ENCODE data around the gene CDH4. TPM values are rescaled to one million over a fixed set of nuclear protein-coding genes. Genes with fewer than 3 reads are reported as not detected.

CDH4 gene
- total and polyA plus RNA-seq, 2 of the 8 experiments (the other 6 are each of a cell fraction or from before 2014, with no cell fraction given): 4.3 to 7.9 TPM

- TF ChIP-seq RXRA (IDR thresholded peaks at IDR 0.05; ENCODE audit: insufficient read depth, low read depth, low read length) (no peak), SP1 (IDR thresholded peaks at IDR 0.05; ENCODE audit: low read depth, low read length) (no peak)
- CTCF ChIA-PET (ENCODE audit: partially characterized antibody): interaction anchor here (0.7 to 2.7 kb wide), 13 partner anchors 7 to 401 kb away, joined by 3 to 14 read pairs (median 3); no protein-coding TSS in a partner anchor
- no peak overlapping the region for H3K23ac ChIP-seq (ENCODE audit: insufficient read length)
- no peaks in the 10 kb centered on the region for H3K79me2 ChIP-seq (ENCODE audit: control insufficient read depth in 1 of 2, insufficient read depth in 2 of 2, low read length in 2 of 2)
- H2AFZ ChIP-seq (ENCODE audit: low read length): no peak overlapping the region
- no peak overlapping the region for H2BK120ac ChIP-seq (replicated peaks; ENCODE audit: low read depth, low read length)
- no peak overlapping the region for H4K91ac ChIP-seq (replicated peaks; ENCODE audit: insufficient read length, low read length)
- no peak overlapping the region; the same call in 1 of the 2 replicates for H4K8ac ChIP-seq (ENCODE audit: extremely low read depth, insufficient read depth, low read length)
- H3K56ac ChIP-seq (replicated peaks; ENCODE audit: insufficient read length, low read depth, low read length): no peak overlapping the region
- H4K5ac ChIP-seq (ENCODE audit: insufficient read length, low read depth, low read length): no peak overlapping the region
- no peaks in the 10 kb centered on the region for H3K23me2 ChIP-seq (ENCODE audit: low read depth, low read length)
- H2BK15ac ChIP-seq (ENCODE audit: low read length): no peak overlapping the region
- no peaks in the 10 kb centered on the region for H3K79me1 ChIP-seq (ENCODE audit: low read depth, low read length)
- 90% methylated on average over 27 of the region's 30 CpGs; no CpG with 5 or more reads in 1 of the 2 experiments for WGBS, 2 experiments (ENCODE audit: extremely low coverage in 1 of 2, insufficient coverage in 1 of 2, insufficient read length in 1 of 2, insufficient replicate concordance in 2 of 2, low coverage in 1 of 2, low lambda C conversion rate in 2 of 2, missing lambda C conversion rate in 1 of 2)
- FAIRE-seq: no peak
- H3K27ac ChIP-seq (ENCODE audit: low read depth, low read length): no peak overlapping the region
- H3K4me1 ChIP-seq (replicated peaks in 1 of 4; ENCODE audit: control insufficient read depth in 3 of 4, insufficient read depth in 4 of 4, low read length in 3 of 4): peaks cover 0 to 5% (median 0%) of the 10 kb centered on the region in 4 experiments; a peak in 2 of 7 replicates
- H2BK12ac ChIP-seq (ENCODE audit: low read depth, low read length): no peak overlapping the region
- H2BK5ac ChIP-seq (ENCODE audit: low read depth, low read length): no peak overlapping the region
- no peak overlapping the region for H3K14ac ChIP-seq (ENCODE audit: insufficient read length)
- no peak overlapping the region for H3K4me3 ChIP-seq (ENCODE audit: extremely low read depth in 1 of 4, insufficient read depth in 2 of 4, low read depth in 3 of 4, low read length in 4 of 4)
- H3K9ac ChIP-seq (replicated peaks in 1 of 4; ENCODE audit: extremely low read depth in 1 of 4, low read depth in 3 of 4, low read length in 3 of 4): no peak overlapping the region
- H3K27me3 ChIP-seq (replicated peaks in 1 of 4; ENCODE audit: control insufficient read depth in 3 of 4, extremely low read depth in 1 of 4, insufficient read depth in 3 of 4, low read length in 3 of 4): peaks cover 0 to 3% (median under 1%) of the 10 kb centered on the region in 4 experiments; a peak in 3 of 7 replicates
- no peak overlapping the region for H3K18ac ChIP-seq (ENCODE audit: extremely low read depth, low read length)
- H4K20me1 ChIP-seq (replicated peaks in 1 of 2; ENCODE audit: control insufficient read depth in 1 of 2, insufficient read depth in 2 of 2, low read length in 2 of 2): peaks cover 5 to 7% of the 10 kb centered on the region in 2 experiments
- H3K4me2 ChIP-seq (ENCODE audit: insufficient read depth in 1 of 2, low read depth in 2 of 2, low read length in 2 of 2): no peak overlapping the region
- no peaks in the 10 kb centered on the region for H3K36me3 ChIP-seq (ENCODE audit: control insufficient read depth in 2 of 4, insufficient read depth in 4 of 4, low read length in 3 of 4)
- H2BK20ac ChIP-seq (ENCODE audit: low read length): no peak overlapping the region
- H3K9me3 ChIP-seq (ENCODE audit: insufficient read depth in 2 of 2, low read depth in 1 of 2, low read length in 1 of 2): no peaks in the 10 kb centered on the region
- no peak overlapping the region for H2AK5ac ChIP-seq (ENCODE audit: low read depth, low read length)
- no peak overlapping the region for H3K4ac ChIP-seq (replicated peaks; ENCODE audit: insufficient read length, low read depth, low read length)
- POLR2A ChIA-PET (ENCODE audit: partially characterized antibody): no interaction called here
- no peak for DNase-seq (ENCODE audit: low read depth in 1 of 2, low spot score in 2 of 2)
These were observed 411.7 kb downstream of the CDH4 start for GRCh38 chr20:61663521-61664425.

All from H1 (cell line).